GM21515 (cell line): ENCODE results near the gene OR10C1.
"Not testable (repeated sequence)": the region's sequence is repeated elsewhere in the genome, so short reads cannot be mapped to it uniquely, and the experiment has no call there.

Source experiments
- ATAC-seq: cut with Tn5 transposase; IDR thresholded peaks from one replicate; pipeline ENCODE4 v1.9.1; 2021; ENCODE audit not compliant: unreplicated experiment

The OR10C1 gene, protein sequence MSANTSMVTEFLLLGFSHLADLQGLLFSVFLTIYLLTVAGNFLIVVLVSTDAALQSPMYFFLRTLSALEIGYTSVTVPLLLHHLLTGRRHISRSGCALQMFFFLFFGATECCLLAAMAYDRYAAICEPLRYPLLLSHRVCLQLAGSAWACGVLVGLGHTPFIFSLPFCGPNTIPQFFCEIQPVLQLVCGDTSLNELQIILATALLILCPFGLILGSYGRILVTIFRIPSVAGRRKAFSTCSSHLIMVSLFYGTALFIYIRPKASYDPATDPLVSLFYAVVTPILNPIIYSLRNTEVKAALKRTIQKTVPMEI

DNA sequence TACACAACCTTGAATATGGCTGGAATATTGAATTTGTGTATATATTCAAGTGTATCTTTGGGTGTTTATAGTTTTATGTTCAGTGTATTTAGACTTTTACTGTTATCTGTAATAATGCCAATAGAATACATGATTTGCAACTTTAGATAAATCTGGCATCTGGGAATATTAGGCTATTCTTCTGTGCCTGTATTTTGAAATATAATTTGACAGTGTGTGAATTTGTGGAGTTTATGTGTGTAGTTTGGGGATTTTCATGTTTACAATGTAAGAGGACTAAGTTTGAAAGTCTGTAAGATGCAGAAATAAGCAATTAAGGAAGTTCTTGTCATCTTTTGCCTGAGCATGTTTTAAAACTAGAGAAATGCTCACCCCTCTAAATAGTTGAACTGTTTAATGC, at the start of gene OR10C1:
TSS of gene OR10C1 (plus strand) at position 301 of the 400 bp plus-strand sequence. CDS start 710 bp downstream, outside the sequence.
- ATAC-seq: no peak

DNA sequence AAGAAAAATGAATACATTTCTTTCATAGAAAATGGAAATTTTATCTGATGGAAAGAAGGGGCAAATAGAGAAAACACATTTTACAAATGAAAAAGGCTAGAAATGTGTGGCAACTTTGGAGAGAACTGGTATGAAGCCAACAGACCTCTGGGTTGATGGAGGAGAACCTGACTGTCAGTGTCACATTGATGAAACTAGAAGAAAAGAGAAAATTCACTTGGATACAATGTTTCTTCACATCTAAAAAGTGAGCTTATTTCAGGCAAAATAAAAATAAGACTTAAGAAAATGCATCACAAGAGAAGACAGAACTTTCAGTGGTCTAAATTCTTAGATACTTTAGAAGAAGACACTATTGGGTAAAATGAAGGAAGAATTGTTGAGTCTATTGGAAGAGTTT, 43.8 kb upstream of the OR10C1 start, which contains the start of gene OR12D2:
TSS of gene OR12D2 (plus strand) at position 301 of the 400 bp plus-strand sequence. CDS start 1,069 bp downstream, outside the sequence.
- ATAC-seq: no peak

DNA sequence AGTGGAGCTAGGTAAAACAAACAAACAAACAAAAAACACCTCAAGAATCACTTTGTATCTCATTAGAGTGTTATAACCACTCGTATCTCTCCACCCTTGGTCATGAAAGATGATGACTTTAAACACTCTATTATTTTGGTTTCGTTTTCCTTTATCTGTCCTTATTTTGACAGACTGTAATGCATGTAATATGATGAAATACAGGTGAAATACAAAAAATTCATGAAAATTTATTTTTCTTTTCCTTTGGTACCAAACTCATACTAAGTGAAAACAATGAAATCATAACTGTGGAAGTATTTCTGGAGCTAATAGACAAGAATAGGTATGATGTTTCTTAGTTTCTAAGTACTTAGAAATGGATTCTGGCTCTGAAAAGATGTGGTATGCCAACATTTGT, 39.6 kb upstream of the OR10C1 start:
- ATAC-seq: no peak

DNA sequence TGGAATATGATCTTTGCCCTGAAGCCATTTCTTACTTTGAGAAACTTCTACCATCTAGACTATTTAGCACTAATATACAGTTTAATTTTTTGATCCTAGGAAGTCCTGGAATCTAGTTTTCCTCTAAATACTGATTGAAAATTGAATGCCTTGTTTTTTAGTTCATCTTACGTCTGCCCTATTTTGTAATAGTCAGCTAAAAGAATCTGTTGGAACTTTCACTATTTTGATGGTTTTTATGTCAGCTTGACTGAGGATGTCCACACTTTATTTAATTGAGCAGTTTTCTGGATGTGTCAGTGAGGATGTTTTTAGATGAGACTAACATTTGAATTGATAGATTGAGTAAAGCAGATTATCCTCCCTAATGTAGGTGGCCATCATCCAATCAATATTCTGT, 35.3 kb upstream of the OR10C1 start:
- no peak for ATAC-seq

DNA sequence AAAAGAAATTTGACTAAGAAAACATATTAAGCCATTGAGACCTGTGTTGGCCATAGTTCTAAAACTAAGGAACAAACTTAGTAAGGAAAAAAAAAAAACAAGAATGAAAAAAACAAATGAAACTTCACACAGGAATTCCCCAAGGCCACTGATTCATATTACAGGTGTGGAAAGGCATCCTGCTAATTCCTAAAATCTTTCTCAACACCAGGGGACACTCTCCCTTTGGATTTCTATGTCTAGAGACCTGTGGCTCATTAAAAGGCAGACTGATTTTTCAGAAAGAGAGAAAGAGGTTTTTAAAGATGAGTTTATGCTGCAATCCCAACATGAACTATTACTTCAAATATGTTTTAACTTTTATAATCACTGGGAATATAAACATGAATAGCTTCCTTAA, 24.5 kb upstream of the OR10C1 start, which contains the start of gene OR12D1:
TSS of gene OR12D1 (plus strand) at position 341 of the 400 bp plus-strand sequence.
- ATAC-seq: no peak

DNA sequence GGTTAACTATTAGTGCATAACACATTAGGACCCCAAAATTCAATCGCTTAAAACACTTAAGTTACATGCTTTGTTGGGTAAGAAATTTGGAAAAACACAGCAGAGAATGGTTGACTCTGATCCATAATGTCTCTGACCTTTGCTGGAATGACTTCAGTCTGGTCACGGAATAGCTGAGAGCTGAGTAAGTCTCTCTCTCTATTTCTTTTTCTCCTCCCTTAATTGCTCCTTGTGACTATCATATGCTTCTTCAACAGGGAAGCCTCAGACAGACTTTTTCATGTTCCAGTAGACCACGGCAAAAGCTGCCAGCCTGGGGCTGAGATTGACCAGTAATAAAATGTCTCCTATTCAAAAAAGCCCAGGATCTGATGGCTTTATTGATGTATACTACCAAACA, 19.6 kb upstream of the OR10C1 start:
- ATAC-seq: no peak

DNA sequence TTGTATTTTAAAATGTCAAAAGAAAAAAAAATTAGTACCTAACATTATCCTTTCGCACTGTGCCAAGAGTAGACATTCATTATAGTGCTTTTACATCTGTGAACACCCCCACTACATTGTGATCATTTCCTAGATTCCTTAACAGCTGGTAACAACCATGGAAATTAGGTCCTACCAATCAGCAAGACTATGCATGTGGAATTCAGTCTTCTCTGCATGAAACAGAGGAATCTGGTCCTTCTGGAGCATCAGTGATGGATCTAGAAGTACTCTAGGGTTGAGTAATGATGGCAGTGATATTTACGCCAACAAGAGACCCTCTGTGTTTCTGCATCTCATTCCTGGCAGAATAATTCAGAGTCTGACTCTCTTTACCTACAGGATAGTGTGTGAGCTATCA, 14.9 kb upstream of the OR10C1 start:
- no peak for ATAC-seq

DNA sequence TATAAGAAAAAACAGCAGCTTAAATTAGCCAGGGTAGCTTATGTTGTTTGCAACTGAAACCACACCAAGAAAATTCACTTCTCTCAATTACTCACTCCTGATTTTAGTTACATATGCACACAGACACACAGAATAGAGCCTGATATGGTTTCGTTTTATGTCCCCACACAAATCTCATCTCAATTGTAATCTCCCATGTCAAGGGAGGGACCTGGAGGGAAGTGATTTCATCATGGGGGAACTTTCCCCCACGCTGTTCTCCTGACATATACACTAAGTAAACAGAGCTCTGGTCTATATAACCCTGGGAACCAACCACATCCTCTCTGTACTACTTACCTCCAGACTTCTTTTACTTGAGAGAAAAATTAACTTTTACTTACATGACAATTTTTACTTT, 14.5 kb upstream of the OR10C1 start:
- no peak for ATAC-seq

DNA sequence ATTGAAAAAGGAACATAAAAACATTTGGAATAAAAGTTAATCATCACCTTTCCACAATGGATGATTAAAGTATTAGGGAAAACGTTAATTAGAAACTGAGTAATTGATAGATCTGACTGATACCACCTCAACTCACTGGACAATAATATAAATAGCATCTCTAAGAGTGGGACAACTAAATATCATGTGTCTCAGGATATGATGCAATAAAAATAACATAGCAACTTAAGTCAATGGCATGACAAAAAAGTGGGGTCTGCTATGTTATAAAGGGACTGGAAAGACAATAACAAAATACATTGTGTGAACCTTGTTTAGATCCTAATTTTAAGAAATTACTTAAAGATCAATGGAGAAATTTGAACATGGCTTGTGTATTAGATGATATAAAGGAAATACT, 14.0 kb upstream of the OR10C1 start:
- no peak for ATAC-seq

DNA sequence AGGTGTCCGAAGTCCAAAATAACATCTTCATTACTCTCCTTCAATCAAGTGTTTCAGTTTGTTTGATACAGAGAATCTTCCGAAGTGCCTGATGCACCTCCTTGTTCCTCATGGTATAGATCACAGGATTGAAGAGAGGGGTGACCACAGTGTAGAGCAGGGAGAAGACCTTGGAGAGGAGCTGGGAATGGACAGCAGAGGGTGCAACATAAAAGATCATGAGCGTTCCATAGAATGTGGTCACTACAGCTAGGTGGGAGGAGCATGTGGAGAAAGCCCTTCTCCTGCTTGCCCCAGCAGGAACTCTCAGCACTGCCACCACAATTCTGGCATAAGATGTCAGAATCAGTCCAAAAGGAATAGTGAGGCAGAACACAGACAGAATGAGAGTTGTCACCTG, 12.5 kb upstream of the OR10C1 start:
- no peak for ATAC-seq

DNA sequence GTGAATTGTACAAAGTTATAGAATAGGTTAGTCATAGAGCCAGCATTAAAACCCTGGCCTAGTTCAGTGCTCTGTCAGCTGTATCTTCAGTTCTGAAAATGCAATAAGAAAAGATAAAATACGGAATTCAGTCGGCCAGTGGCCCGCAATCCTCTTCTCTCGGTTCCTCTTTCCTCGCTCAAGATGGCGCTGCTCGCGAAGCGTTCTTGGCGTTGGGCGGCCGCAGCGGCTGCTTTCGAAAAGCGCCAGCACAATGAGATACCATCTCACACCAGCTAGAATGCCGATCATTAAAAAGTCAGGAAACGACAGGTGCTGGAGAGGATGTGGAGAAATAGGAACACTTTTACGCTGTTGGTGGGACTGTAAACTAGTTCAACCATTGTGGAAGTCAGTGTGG, 2.4 kb upstream of the OR10C1 start:
- not testable (repeated sequence) for ATAC-seq

DNA sequence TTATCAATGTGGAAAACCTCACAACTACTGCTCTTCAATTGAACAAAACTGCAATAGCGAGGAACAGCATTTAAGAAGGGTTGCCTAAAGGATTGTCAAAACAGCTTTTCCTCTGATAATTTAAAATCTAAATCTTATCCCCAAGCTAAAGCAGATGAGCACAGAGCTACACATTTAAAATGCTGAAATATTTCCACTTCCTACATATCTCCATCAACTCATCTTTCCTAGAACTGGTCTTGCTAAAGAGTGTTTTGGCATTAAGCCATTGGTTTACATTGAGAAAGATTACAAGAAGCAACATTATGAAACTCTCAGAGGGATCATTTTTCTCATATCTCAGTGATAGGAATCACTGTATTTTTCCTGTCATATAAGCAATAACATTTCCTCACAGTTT, 3.6 kb downstream of the OR10C1 start:
- ATAC-seq: no peak

DNA sequence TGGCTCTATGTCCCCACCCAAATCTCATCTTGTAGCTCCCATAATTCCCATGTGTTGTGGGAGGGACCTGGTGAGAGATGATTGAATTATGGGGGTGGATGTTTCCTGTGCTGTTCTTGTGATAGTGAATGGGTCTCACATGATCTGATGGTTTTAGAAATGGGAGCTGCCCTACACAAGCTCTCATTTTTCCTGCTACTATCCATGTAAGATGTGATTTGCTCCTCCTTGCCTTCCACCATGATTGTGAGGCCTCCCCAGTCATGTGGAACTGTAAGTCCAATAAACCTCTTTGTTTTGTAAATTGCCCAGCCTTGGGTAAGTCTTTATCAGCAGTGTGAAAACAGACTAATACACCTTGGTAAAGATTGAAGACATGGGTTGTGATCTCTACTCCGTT, 4.9 kb downstream of the OR10C1 start:
- ATAC-seq: not testable (repeated sequence)

DNA sequence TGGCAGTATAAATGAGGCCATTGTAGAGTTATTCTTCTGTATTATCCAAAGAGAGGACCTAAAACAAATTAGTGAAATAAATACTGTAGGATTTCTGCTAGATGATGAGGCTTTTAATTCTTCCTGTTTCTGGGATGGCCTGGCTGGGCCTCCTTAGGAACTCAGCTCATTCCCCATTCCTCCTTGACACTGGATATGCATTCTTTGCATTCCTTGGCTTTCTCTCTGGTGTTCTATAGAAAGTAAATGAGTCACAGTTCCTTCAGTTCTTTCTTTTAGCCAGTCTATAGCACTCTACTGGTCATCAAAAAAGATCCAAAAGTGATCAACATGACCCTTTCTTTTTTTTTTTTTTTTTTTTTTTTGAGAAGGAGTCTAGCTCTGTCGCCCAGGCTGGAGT, 8.6 kb downstream of the OR10C1 start:
- ATAC-seq: no peak

DNA sequence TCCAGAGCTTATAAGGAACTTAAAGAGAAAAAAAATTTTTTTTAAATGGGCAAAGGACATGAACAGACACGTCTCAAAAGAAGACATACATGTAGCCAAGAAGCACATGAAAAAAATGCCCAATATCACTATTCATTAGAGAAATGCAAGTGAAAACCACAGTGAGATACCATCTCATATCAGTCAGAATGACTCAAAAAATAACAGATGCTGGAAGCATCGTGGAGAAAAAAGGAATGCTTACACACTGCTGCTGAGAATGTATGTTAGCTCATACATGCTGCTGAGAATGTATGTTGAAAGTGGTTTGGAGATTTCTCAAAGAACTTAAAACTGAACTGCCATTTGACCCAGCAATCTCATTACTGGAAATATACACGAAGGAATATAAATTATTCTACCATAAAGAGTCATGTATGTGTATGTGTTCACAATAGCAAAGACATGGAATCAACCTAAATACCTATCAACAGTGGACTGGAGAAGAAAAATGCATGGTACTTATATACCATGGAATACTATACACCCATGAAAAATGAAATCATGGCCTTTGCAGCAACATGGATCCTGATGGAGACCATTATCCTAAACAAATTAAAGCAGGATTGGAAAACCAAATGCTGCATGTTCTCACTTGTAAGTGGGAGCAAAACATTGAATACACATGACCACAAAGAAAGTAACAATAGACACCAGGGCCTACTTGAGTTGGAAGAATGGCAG, 12.5 kb downstream of the OR10C1 start:
- ATAC-seq: no peak

DNA sequence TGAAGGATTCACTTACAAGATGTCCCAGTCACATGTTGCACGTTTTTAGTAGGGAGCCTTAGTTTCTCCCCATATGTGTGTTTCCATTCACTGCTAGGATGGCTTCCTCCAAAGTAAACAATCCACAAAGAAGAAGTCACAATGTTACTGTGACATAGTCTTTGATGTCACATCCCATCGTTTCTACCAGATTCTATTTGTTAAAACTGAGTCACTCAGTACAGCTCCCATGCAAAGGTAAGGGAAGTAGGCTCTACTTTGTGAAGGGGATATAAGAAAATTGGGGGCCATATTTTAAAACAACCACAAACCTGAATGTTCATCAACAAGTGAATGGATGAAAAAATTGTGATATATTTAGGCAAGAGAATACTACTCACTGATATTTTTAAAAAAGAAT, 17.9 kb downstream of the OR10C1 start, which contains the start of the genes OR11A1 and OR2H1:
TSS of gene OR11A1 (minus strand) at position 101 of the 400 bp plus-strand sequence. CDS start 29,430 bp downstream, outside the sequence.
TSS of gene OR2H1 (plus strand) at position 185 of the 400 bp plus-strand sequence. CDS start 4,615 bp downstream, outside the sequence.
- no peak for ATAC-seq

DNA sequence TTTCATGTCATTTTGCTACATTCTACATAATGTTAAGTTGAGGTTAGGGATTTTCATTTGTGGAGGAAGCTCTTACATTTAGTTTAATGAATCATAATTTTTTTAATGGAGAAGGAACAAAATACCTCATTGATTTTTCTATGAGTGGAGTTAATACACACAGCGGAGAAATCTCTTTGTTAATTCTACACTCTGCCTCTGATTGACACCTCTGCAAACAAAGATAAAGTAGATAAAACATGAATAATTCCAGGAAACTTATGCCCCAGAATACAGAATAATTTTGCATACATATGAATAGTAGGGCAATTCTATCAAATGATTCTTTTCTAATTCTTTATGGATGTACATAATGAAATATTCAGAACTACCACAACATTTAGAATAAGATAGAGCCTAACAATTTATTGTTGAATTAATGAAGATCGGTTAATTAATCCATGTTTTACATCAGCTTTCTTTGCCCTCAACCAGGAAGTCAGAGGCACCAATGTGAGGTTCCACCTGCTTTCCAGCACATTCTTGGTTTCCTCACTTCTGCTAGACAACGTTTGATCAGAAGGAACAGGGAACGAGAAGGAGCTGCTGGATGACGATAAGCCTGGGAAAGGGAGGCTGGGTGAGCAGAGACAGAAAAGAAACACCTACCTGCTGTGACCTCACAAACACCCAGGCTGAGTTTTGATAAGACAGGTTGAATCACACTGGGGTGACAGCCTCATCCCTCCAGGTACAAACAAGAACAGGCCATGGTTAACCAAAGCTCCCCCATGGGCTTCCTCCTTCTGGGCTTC, 22.1 kb downstream of the OR10C1 start:
- ATAC-seq: no peak

DNA sequence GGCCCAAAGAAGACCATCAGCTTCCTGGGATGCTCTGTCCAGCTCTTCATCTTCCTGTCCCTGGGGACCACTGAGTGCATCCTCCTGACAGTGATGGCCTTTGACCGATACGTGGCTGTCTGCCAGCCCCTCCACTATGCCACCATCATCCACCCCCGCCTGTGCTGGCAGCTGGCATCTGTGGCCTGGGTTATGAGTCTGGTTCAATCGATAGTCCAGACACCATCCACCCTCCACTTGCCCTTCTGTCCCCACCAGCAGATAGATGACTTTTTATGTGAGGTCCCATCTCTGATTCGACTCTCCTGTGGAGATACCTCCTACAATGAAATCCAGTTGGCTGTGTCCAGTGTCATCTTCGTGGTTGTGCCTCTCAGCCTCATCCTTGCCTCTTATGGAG, 22.9 kb downstream of the OR10C1 start:
- no peak for ATAC-seq

DNA sequence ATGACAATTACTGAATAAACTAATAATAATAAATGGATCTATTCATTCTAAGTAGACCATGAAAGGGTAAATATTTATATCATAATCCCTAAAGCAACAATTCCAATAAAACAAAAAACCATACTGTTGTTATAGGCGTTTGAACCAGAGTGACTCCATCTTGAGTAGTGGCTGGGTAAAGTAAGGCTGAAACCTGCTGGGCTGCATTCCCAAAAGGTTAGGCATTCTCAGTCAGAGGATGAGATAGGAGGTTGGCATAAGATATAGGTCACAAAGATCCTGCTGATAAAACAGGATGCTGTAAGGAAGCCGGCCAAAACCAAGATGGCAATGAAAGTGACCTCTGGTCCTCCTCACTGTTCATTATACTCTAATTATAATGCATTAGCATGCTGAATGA, 26.2 kb downstream of the OR10C1 start:
- ATAC-seq: no peak

DNA sequence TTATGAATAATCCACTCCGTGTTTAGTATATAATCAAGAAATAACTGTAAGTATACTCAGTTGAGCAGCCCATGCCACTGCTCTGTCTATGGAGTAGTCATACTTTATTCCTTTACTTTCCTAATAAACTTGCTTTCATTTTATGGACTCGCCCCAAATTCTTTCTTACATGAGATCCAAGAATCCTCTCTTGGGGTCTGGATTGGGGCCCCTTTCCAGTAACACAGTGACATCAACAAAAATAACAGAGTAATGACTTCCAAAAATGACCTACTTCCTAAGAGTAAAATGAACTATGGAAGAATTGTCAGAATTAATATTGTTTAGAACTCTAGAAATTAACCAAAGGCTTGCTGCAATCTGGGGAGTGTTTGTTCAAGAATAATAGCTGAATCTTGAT, 26.7 kb downstream of the OR10C1 start:
- no peak for ATAC-seq

DNA sequence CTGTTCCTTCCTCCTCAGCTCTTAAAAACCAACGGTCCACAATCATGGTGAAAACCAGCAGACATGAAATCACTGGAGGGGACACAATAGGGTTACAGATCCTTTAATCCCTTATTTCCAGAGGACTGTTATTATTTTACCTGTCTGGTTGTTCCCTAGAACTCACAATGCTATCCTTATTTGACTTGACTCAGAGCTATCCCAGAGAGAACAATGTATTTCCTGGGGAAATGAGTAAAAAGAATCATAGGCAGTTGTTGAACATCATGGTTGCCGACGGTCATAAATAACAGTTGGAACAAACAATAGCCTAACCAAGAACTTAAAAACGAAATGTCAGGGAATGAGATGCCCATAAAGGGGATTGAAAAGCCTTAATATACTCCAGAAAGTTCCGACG, 27.1 kb downstream of the OR10C1 start:
- no peak for ATAC-seq
